GM18907 (cell line): ENCODE measurements around the gene BMS1.
A peak's percentile ranks its signal among the peaks of the same experiment; 100 is the strongest.
"Not testable (repeated sequence)": the region's sequence is repeated elsewhere in the genome, so short reads cannot be mapped to it uniquely, and the experiment has no call there.

ENCODE experiments used
- ATAC-seq: cut with Tn5 transposase; IDR thresholded peaks from one replicate; pipeline ENCODE4 v1.9.1; 2021; ENCODE audit warnings: mild to moderate bottlenecking, moderate library complexity; ENCODE audit not compliant: unreplicated experiment

BMS1 gene

DNA sequence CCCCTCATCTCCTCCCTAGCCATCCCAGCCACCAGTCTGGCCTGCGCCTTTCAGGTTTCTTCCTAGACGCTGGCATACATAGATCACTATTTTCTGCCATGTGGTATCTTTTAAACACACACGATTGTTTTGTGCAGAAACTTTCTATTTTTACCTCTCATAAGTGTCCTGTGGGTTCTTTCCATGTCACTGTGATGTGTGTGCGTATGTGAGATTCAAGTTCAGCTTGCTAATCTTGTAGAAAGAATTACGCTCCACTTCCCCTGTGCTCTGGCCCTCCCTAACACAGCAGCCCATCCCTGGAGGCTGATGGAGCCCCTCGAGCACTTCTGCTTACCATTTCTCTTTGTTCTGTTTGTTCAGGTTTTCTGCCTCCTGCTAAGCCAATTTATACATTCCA is 80.2 kb downstream of the BMS1 start:
- not testable (repeated sequence) for ATAC-seq

DNA sequence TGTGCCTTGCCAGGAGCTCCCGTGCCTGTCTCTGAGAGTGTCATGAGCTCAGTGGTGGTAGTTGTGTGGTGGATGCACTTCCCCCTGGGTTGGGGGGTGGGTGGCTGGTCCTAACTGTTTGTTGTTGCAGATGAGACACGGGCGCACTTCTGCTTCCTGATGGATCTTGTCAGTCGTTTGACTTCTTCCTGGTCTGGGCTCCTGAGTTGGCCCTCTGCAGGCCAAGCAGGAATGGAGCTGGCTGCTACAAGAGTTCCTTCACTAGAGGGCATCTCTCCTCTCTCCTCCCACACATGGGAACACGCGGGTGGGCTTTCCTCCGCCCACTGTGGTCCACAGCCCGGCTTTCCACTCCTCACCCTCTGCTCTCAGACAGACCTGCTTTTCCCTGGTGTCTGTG is 82.0 kb downstream of the BMS1 start:
- ATAC-seq, result no peak

DNA sequence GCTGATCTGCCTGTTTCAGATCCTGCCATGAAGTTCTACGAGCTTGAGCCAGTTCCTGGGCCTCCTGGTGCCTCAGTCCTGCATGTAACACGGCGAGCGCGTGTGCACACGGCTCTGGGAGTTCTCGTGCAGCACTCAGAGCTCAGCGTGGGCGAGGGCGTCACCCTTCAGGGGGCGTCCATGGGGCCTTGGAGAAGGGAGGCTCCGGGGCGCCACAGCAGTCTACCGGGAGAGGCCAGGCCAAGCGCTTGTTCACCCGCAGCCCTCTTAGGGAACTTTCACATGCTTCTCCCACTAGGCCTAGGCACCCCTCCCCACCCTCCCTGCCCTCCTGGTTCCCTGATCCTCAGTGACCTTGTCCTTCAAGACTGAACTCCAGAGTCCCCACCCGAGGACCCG is 83.1 kb downstream of the BMS1 start:
- no peak for ATAC-seq

DNA sequence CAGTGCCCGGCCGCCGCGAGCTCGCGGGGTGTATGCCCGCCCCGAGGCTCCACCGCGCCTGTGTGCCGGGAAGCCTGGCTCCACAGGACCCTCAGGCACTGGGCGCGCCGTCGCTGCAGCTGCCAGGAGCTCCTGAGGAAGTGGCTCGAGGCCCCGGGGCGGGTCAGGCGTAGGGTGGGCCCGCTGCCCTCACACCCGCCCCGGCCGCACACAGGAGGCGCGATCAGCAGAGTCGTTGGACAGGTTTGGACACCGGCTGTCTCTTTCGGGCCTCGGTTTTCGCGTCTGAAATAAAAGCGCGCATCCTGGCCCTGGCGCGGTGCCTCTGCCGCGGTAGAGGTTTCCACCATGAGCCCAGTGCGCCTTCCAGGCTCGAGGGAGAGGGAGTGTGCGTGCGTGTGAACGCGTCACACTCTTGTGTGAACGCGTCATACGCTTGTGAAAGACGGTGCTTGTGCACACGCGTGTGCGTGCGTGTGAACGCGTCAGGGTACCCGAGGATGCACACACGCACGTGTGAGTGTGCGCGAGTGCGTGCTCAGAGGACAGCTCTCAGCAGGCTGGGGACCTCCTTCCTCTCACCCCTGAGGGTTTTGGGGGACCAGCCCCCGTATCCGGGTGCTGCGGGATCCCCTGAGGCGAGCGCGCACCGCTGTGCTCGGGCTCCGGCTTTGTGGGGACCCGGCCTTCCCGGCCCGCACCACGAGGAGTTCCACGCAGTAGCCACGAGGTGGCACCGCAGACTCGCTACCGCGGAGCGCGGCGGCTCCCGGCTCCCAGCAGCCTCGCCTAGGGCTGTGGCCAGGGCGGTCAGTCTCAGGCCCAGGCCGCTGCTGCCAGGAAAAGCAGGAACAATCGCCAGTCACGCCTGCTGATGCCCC is 83.8 kb downstream of the BMS1 start:
- peak; percentile 77 for ATAC-seq

DNA sequence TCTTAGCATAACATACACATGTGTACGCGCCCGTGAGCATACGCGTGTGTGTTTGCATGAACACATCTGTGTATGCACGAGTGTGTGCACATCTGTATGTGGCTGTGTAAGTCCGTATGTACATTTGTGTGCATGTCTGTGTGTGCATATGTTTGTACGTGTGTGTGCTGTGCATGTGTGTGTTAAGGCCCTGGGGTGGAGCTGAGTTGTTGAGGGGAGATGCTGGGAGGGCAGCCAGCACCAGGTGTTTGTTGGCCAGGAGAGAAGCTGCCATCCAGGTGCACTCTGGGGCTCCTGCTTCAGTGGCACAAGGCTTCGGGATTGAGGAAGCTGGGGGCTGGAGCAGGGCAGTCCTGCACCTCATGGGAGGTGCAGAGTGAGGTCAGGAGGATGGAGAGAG is 85.0 kb downstream of the BMS1 start:
- no peak for ATAC-seq

DNA sequence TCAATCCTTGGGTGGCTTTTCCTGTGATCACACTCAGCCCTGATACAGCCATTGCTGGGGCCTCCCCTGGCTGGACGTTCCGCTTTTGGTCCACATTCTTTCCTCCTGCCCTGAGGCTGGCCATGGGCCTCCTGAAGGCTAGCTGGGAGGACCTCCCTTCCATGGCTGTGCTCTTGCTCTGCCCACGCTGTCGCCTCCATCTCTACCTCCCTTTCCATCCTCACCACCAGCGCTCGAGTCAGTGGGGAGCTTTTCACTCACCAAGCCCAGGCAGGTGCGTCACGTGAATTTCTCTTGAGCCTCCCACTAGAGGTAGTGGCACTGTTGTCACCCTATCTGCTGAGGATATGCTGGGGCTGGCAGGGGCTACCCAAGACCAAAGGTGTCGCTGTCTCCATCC is 85.9 kb downstream of the BMS1 start:
- no peak for ATAC-seq

DNA sequence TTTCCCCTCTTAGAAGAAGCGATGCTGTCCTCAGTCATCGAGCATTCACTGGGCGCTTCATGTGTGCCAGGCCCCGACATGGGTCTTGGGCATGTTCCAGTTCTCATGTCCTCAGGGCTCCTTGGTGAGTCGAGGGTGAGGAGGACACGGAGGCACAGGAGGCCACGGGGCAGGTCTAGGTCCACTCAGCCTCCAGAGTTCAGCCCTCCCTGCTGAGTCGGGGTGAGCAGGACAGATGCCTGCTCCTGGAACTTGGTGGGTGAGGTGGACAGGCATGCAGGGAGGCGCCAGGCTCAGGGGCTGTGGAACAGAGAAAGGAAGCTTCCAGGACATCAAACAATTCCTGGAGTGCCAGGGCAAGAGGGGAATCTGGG is 87.4 kb downstream of the BMS1 start:
- ATAC-seq, result no peak

DNA sequence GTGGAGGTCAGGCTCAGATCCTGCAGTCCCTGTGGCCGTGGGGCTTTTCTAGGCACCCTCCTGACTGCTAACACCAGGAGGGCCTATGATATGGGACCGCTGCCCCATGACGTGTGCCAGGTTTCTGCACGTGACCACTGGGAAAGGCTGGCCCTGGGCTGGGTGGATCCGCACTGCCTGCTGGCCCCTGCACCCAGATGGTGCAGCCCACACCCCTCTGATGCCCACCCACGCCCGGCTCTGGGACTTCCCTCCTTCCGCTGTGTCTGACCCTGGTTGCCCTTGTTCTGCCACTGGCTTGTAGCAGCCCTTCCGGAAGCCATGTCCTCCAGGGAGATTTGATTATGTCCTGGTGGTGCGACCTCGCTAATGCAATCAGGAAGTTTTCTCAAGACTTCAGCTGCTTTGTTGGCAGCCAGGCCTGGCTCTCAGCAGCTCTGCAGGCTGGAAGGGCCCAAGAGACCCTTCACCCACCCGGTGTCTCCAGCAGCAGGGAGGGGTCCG is 88.6 kb downstream of the BMS1 start:
- ATAC-seq, result not testable (repeated sequence)

DNA sequence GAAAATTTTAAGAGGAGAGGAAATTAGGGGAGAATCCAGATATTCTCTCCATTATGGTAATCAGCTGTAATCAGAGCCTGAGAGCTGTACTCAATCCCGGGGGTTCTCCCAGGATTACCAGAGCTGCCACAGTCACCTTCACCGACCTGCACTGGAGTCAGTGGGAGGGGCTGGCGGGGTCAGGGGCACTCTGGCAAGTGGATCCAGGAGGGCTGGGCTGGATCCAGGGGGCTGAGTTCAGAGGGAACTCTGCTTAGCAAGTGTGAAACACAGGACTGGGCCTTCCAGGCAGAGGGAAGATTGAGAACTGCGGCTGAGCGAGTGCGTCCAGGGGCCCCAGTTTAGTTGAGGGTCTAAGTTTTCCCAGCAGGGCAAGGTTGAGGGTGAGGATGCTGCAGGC is 89.2 kb downstream of the BMS1 start:
- no peak for ATAC-seq

DNA sequence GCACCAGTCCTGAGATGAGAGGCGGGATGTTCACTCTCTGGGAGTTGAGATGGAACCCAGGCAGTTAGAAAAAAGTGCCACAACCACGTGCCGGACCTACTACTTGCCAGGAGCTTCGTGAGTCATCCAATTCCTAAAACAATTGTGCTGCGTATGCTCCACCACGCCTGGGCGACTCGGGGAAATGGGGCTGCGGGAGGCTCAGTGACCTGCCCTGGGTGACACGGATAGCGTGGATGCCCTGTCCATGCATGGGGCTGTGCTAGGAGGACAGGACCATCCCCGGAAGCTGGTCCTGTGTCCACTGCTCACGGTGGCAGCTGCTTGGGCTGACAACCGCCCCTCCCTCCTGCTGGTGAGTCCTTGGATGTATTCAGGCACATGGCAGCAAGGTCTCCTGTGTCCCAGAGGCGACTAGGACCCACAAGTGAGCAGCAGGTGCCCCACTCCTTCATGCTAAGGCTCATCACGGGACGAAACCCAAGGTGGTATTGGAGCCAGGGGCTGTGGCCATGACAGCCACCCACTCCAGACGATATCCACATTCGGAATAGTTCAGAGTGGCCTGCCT is 90.4 kb downstream of the BMS1 start:
- no peak for ATAC-seq

DNA sequence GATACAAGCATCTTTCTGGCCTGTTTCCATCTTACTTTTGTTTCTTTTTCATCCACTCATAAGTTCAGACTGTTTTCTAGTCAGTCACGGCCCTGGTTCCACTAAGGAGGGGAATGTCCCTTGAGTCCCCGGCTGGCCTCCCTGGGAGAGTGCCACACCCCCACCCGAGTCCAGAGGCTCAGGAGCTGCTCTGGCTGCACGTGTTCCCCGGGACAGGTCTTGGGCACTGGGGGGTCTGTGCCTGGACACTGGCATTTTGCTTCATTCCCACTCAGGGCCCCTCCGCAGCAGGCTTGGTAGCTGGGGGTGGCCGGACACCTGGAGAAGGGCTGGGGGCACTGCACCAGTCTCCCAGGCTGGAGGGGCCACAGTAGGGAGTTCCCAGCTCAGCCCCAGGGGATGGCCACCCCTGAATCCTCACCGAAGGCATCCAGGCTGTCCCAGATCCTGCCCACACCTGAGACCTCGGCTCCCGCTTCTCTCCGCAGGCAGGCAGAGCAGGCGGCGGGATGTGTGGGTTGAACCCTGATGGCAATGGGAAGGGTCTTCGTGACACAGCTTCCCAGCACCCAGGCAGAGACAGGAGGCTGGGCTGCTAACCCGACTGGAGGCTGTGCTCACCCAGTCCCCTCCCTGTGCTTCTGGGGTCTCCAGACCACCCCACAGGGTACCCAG is 92.3 kb downstream of the BMS1 start:
- ATAC-seq, result no peak

DNA sequence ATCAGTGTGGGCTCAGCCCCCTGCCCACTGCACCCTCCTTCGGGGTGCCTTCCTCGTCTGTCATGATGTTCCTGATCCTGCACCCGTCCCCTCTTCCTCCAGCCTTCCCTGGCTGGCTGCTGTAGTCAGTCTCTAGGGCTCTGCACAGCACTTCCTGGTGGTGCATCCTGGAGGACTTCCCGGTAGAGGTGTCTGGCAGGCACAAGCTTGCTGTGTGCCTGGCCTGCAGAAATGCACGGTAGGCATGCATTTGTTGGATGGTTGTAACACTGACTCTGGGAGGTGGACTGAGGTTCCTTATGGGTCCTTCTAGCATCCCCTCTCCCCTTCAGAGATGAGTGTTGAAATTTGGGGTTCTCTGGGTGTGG is 92.8 kb downstream of the BMS1 start:
- no peak for ATAC-seq

DNA sequence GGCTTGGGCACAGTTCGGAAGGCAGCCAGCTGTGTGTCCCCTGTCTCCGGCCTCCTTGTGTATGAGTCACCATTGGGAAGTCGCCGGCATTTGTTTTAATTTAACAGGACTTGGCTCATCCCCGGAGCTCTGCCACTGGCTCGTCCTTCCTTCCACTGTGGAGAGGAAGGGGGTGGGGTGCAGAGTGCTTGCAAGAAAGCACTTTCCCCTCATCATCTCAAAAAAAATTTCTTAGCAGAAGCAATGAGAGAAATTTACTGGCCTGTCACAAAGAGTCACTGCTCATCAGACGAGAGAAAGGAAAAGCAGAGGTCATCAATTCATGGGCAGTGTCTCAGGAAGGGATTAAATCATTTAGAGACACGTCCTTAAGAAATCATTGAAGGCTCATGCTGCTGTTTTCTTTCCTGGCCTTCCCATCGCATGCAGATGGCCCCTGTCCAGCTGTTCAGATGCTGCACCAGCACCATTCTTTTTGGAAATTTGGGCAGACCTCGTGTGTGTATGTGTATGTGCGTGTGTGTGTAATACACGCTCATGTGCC is 93.3 kb downstream of the BMS1 start:
- ATAC-seq, result no peak

DNA sequence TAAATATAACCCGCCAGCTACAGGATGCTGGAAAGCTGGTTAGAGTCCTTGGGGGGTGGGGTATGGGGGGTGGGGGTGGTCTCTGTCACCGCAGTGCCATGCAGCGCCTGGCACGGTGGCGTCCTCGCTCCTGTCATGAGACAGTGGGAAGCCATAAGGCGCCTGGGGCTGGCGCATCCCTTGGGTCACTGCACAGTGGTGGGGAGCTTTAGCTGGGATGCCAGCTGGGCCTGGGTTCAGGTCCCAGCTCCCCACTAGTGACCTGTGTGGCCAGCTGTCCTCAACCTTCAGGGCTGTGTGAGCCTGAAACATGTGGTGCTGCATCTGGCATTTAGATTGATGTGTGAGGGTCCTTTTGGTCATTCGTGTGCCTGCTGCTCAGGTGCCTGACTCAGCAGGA is 93.9 kb downstream of the BMS1 start:
- no peak for ATAC-seq

DNA sequence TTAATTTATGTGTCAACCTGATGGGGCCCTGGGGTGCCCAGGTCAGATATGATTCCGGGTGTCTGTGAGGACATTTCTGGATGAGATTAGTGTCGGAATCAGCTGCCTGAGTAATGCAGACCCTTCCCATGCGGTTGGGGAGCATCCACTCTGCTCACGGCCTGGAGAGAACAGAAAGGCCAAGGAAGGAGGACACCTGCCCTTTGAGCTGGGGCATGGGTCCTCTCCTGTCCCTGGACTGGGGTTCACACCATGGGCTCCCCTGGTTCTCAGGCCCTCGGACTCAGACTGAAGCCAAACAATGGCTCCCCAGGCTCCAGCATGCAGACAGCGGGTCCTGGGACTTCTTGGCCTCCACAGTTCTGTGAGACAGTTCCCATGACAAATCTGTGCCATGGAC is 94.3 kb downstream of the BMS1 start:
- ATAC-seq, result no peak

DNA sequence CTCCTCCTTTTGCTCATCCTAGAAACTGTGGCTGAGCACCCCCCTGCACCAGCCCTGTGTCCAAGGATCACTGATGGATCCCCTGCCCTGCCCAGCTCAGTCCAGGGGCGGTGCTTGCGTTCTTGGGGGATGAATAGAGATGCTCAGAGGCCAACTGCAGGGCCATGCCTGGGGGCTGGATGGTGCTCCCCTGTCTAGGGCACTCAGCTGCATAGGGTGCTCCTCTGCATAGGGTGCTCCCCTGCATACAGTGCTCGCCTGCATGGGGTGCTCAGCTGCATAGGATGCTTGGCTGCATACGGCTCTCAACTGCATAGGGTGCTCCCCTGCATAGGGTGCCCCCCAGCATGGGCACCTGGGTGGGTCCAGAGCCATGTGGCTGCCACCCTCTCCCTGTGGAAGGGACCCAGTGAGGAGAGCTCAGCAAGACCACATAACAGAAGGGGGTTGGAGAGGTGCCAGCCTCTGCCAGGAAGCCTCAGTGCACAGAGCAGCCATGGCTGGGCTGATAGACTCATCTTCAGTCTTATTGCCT is 95.0 kb downstream of the BMS1 start:
- no peak for ATAC-seq

DNA sequence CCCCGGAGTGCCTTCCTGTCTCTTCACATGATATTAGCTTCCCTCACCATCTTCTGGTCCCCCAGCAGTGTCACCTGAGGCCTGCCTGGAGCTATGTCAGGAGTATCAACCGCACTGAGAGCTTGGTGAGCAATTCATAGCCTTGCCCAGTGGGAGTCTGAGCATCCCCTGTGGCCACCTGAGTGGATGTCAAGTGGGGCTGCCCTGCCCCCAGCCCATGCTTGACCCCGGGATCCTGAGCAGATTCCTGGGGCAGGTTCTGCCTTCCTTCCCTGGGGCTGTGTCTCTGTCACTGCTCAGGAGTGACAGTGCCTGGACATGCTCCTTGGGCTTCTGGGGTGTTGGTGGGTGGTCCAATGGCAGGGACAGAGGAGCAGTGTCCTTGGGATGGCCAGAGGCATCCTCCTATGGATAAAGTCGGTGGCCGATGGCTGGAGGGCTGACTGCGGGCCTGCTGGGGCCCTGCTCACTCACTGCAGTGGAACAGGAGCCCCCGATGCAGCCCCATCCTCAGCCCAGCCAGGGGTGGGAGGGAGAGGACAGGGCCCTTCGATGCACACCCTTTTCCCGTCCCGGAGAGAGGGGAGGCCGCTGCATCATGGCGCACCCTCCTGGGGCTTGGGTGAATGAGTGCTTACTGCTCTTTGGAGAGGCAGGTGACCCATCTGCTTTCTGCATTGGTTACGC is 95.7 kb downstream of the BMS1 start:
- ATAC-seq, result no peak

DNA sequence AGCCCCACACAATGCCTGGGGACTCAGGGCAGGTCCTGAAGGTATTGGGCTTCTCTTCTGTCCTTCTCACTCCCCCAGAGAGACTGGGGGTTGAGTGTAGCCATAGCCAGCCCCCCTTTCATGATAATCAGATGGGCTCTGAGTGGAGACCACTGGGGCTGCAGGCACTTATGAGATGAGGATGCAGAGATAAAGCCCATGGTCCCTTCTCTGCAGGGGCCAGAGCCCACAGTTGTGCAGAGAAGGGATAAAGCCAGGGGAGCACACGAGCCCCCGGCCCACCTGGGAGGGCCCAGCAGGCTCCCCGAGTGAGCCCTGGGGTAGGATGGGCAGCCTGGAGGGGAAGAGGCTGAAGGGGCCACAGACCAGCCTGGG is 96.2 kb downstream of the BMS1 start:
- no peak for ATAC-seq

DNA sequence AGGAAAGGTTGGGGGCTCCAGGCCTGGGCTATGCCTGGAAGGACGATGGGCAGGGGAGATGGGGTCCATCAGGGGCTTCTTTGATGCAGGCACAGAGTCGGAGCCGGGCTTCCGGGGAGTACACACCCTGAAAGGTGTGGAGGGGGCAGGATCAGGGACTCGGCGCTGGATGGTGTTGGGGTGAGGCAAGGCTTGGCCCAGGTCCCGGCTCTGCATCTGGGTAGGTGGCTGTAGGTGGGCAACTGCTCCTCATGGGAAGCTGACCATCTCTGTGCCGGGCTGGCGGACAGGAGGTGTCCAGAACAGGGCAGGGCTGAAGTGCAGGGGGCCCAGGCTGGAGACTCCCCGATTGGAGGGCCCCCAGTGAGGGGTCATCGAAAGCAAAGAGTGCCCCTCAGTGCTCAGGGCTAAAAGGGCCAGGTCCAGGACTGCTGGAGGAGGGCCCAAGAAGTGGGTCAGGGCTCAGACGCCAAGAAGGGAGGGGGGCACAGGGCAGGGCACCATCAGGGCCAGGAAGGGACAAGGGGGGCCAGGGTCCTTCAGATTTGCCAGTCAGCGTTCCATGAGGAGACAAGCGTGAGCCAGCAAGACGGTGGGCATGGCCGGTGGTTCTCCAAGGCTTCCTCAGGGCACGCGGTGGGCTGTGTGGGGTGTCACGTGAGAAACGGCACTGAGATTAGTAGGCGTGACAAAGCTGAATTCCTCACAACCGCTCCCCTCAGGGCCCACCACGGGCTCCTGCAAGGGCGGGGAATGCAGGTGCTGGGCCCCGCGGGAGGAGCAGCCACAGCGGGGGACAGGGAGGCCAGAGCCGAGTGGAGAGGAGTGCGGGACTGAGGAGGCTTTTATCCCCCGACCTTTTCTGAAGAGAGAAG is 97.0 kb downstream of the BMS1 start:
- no peak for ATAC-seq

DNA sequence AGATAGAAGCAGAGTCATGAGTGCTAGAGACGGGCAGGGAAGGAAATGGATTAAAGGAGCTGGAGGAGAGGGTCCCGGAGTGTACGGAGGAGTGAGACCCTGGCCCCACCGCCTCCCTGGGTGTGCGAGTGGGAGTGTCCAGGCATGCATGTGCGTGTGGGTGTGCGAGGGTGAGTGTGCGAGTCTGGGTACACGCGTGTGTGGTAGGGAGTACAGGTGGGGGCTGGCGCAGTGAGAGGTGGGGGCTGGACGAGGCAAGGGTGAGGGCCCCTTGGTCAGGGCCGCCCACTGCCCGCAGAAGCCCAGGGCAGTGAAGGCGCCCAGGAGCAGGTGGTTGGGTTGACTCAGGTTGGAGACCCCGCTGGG is 97.6 kb downstream of the BMS1 start:
- ATAC-seq, result no peak
